ENCODE results near the gene C3orf33. TPM values are rescaled to one million over a fixed set of nuclear protein-coding genes. Genes with fewer than 3 reads are reported as not detected.

C3orf33 gene
- total and polyA plus RNA-seq, 2 donors = 1.4 to 3.1 TPM

DNA sequence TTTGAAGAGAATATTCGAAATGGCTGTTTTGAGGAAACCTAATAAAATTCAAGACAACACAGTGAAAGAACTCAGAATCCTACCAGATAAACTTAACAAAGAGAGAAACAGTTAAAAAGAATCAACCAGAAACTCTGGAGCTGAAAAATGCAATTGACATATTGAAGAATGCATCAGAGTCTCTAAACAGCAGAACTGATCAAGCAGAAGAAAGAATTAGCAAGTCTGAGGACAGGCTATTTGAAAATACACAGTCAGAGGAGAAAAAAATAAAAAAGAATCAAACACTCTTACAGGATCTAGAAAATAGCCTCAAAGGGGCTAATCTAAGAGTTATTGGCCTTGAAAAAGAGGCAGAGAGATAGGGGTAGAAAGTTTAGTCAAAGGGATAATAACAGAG, 13.5 kb downstream of the C3orf33 start:
- Histone ChIP-seq H3K27me3 (ENCODE audit: control insufficient read depth in 2 of 2, insufficient read depth in 1 of 2, low read length in 1 of 2) (no peaks in the 10 kb centered on the region), H3K27ac (ENCODE audit: low read depth in 1 of 2, low read length in 1 of 2) (no peak overlapping the region), H3K9me3 (ENCODE audit: control insufficient read depth in 2 of 2, insufficient read depth in 1 of 2, low read length in 1 of 2) (peaks cover 0 to 6% of the 10 kb centered on the region in 2 donors), H3K4me1 (ENCODE audit: control insufficient read depth in 2 of 2, insufficient read depth in 2 of 2, low read length in 2 of 2) (no peaks in the 10 kb centered on the region), H3K4me3 (ENCODE audit: low read length in 2 of 2) (no peak overlapping the region), H3K36me3 (ENCODE audit: control insufficient read depth in 2 of 2, insufficient read depth in 2 of 2, low read length in 1 of 2) (no peaks in the 10 kb centered on the region)
- no peak for DNase-seq (ENCODE audit: low read depth in 6 of 9, low spot score in 9 of 9)
- 97% methylated on average over 1 of the region's 1 CpG for WGBS

DNA sequence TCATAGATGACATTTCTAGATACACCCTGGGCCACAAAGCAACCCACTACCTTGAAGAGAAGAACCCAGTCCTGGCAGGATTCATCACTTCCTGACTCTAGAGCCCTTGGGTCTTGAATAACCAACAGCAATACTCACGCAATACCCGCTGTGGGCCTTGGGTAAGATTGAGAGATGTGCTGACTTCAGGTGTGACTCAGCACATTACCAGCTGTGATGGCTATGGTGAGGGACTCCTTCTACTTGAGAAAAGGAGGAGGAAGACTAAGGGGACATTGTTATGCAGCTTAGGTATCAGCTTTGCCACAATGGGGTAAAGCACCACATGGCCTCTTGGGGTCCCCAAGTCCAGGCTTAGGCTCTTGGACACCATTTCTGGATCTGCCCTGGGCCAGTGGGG, 14.9 kb downstream of the C3orf33 start:
- WGBS = over 99% methylated on average over 2 of the region's 2 CpGs

GRCh38 chr3:155790272-155790925, 15.7 kb downstream of the C3orf33 start:
- no peaks in the 10 kb centered on the region for H3K36me3 ChIP-seq (ENCODE audit: control insufficient read depth in 2 of 2, insufficient read depth in 2 of 2, low read length in 1 of 2)
- no peak overlapping the region for H3K27ac ChIP-seq (ENCODE audit: low read depth in 1 of 2, low read length in 1 of 2)

More for the DNA sequence above, 14.9 kb downstream of the C3orf33 start:
- H3K4me3 ChIP-seq (ENCODE audit: low read length in 2 of 2) = no peak overlapping the region
- no peaks in the 10 kb centered on the region for H3K4me1 ChIP-seq (ENCODE audit: control insufficient read depth in 2 of 2, insufficient read depth in 2 of 2, low read length in 2 of 2)
- H3K27ac ChIP-seq (ENCODE audit: low read depth in 1 of 2, low read length in 1 of 2) = no peak overlapping the region
- H3K9me3 ChIP-seq (ENCODE audit: control insufficient read depth in 2 of 2, insufficient read depth in 1 of 2, low read length in 1 of 2) = peaks cover 0 to 6% of the 10 kb centered on the region in 2 donors
- DNase-seq (ENCODE audit: low read depth in 6 of 9, low spot score in 9 of 9) = no peak
- H3K27me3 ChIP-seq (ENCODE audit: control insufficient read depth in 2 of 2, insufficient read depth in 1 of 2, low read length in 1 of 2) = no peaks in the 10 kb centered on the region
- no peaks in the 10 kb centered on the region for H3K36me3 ChIP-seq (ENCODE audit: control insufficient read depth in 2 of 2, insufficient read depth in 2 of 2, low read length in 1 of 2)

GRCh38 chr3:155785662-155786295, 20.3 kb downstream of the C3orf33 start:
- H3K9me3 ChIP-seq (ENCODE audit: control insufficient read depth in 2 of 2, insufficient read depth in 1 of 2, low read length in 1 of 2) = peaks cover 0 to 3% of the 10 kb centered on the region in 2 donors
- peaks cover 0 to 2% of the 10 kb centered on the region in 2 donors for H3K36me3 ChIP-seq (ENCODE audit: control insufficient read depth in 2 of 2, insufficient read depth in 2 of 2, low read length in 1 of 2)
- no peaks in the 10 kb centered on the region for H3K27me3 ChIP-seq (ENCODE audit: control insufficient read depth in 2 of 2, insufficient read depth in 1 of 2, low read length in 1 of 2)
- no peak overlapping the region for H3K4me3 ChIP-seq (ENCODE audit: low read length in 2 of 2)
- no peaks in the 10 kb centered on the region for H3K4me1 ChIP-seq (ENCODE audit: control insufficient read depth in 2 of 2, insufficient read depth in 2 of 2, low read length in 2 of 2)
- H3K27ac ChIP-seq (ENCODE audit: low read depth in 1 of 2, low read length in 1 of 2) = no peak overlapping the region
- no peak for DNase-seq (ENCODE audit: low read depth in 6 of 9, low spot score in 9 of 9)

More at GRCh38 chr3:155790272-155790925, 15.7 kb downstream of the C3orf33 start:
- no peaks in the 10 kb centered on the region for H3K27me3 ChIP-seq (ENCODE audit: control insufficient read depth in 2 of 2, insufficient read depth in 1 of 2, low read length in 1 of 2)
- H3K9me3 ChIP-seq (ENCODE audit: control insufficient read depth in 2 of 2, insufficient read depth in 1 of 2, low read length in 1 of 2) = peaks cover 0 to 6% of the 10 kb centered on the region in 2 donors
- no peak for DNase-seq (ENCODE audit: low read depth in 6 of 9, low spot score in 9 of 9)
- WGBS = 75% methylated on average over 4 of the region's 4 CpGs
- H3K4me1 ChIP-seq (ENCODE audit: control insufficient read depth in 2 of 2, insufficient read depth in 2 of 2, low read length in 2 of 2) = no peaks in the 10 kb centered on the region
- H3K4me3 ChIP-seq (ENCODE audit: low read length in 2 of 2) = no peak overlapping the region

- 98% methylated on average over 1 of the region's 1 CpG for WGBS
- no peaks in the 10 kb centered on the region for H3K4me1 ChIP-seq (ENCODE audit: control insufficient read depth in 2 of 2, insufficient read depth in 2 of 2, low read length in 2 of 2)
Measured at GRCh38 chr3:155782390-155782953, 23.6 kb downstream of the C3orf33 start.

GRCh38 chr3:155780291-155780690, 25.8 kb downstream of the C3orf33 start:
- peaks cover 0 to 2% of the 10 kb centered on the region in 2 donors for H3K36me3 ChIP-seq (ENCODE audit: control insufficient read depth in 2 of 2, insufficient read depth in 2 of 2, low read length in 1 of 2)

More at GRCh38 chr3:155782390-155782953, 23.6 kb downstream of the C3orf33 start:
- Histone ChIP-seq H3K27ac (ENCODE audit: low read depth in 1 of 2, low read length in 1 of 2) (no peak overlapping the region), H3K4me3 (ENCODE audit: low read length in 2 of 2) (no peak overlapping the region), H3K27me3 (ENCODE audit: control insufficient read depth in 2 of 2, insufficient read depth in 1 of 2, low read length in 1 of 2) (no peaks in the 10 kb centered on the region), H3K36me3 (ENCODE audit: control insufficient read depth in 2 of 2, insufficient read depth in 2 of 2, low read length in 1 of 2) (peaks cover 0 to 2% of the 10 kb centered on the region in 2 donors), H3K9me3 (ENCODE audit: control insufficient read depth in 2 of 2, insufficient read depth in 1 of 2, low read length in 1 of 2) (peaks cover 0 to 3% of the 10 kb centered on the region in 2 donors)
- no peak for DNase-seq (ENCODE audit: low read depth in 6 of 9, low spot score in 9 of 9)

GRCh38 chr3:155778462-155778861, 27.6 kb downstream of the C3orf33 start:
- H3K4me1 ChIP-seq (ENCODE audit: control insufficient read depth in 2 of 2, insufficient read depth in 2 of 2, low read length in 2 of 2) = no peaks in the 10 kb centered on the region
- no peaks in the 10 kb centered on the region for H3K27me3 ChIP-seq (ENCODE audit: control insufficient read depth in 2 of 2, insufficient read depth in 1 of 2, low read length in 1 of 2)
- H3K36me3 ChIP-seq (ENCODE audit: control insufficient read depth in 2 of 2, insufficient read depth in 2 of 2, low read length in 1 of 2) = peaks cover 0 to 2% of the 10 kb centered on the region in 2 donors
- H3K4me3 ChIP-seq (ENCODE audit: low read length in 2 of 2) = no peak overlapping the region
- no peak for DNase-seq (ENCODE audit: low read depth in 6 of 9, low spot score in 9 of 9)
- H3K27ac ChIP-seq (ENCODE audit: low read depth in 1 of 2, low read length in 1 of 2) = no peak overlapping the region
- H3K9me3 ChIP-seq (ENCODE audit: control insufficient read depth in 2 of 2, insufficient read depth in 1 of 2, low read length in 1 of 2) = peaks cover 0 to 3% of the 10 kb centered on the region in 2 donors

More at GRCh38 chr3:155780291-155780690, 25.8 kb downstream of the C3orf33 start:
- no peaks in the 10 kb centered on the region for H3K27me3 ChIP-seq (ENCODE audit: control insufficient read depth in 2 of 2, insufficient read depth in 1 of 2, low read length in 1 of 2)
- H3K9me3 ChIP-seq (ENCODE audit: control insufficient read depth in 2 of 2, insufficient read depth in 1 of 2, low read length in 1 of 2) = peaks cover 0 to 3% of the 10 kb centered on the region in 2 donors
- no peak overlapping the region for H3K27ac ChIP-seq (ENCODE audit: low read depth in 1 of 2, low read length in 1 of 2)
- no peak for DNase-seq (ENCODE audit: low read depth in 6 of 9, low spot score in 9 of 9)
- no peak overlapping the region for H3K4me3 ChIP-seq (ENCODE audit: low read length in 2 of 2)
- no peaks in the 10 kb centered on the region for H3K4me1 ChIP-seq (ENCODE audit: control insufficient read depth in 2 of 2, insufficient read depth in 2 of 2, low read length in 2 of 2)

DNA sequence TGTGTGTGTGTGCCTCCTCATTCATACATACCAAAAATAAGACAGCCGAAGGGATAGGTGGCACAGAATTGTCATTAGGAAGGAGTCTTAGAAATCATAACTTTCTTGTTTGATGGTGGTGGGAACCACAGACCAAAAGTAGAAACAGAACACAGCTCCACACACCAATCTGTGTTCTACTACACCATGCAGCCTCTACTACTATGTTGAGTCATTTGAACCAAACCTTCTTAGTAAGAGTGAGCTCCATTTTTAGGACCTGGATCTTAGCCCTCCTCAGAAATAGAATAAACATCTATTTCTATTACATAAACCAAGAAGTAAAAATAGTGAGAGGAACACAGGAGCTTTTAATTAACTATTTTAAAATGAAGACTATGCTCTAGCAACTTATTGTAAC, 33.3 kb downstream of the C3orf33 start:
- Histone ChIP-seq H3K4me3 (ENCODE audit: low read length in 2 of 2) (no peak overlapping the region), H3K36me3 (ENCODE audit: control insufficient read depth in 2 of 2, insufficient read depth in 2 of 2, low read length in 1 of 2) (peaks cover 0 to 6% of the 10 kb centered on the region in 2 donors), H3K9me3 (ENCODE audit: control insufficient read depth in 2 of 2, insufficient read depth in 1 of 2, low read length in 1 of 2) (peaks cover 2 to 11% of the 10 kb centered on the region in 2 donors), H3K4me1 (ENCODE audit: control insufficient read depth in 2 of 2, insufficient read depth in 2 of 2, low read length in 2 of 2) (no peaks in the 10 kb centered on the region), H3K27ac (ENCODE audit: low read depth in 1 of 2, low read length in 1 of 2) (no peak overlapping the region), H3K27me3 (ENCODE audit: control insufficient read depth in 2 of 2, insufficient read depth in 1 of 2, low read length in 1 of 2) (no peaks in the 10 kb centered on the region)
- no peak for DNase-seq (ENCODE audit: low read depth in 6 of 9, low spot score in 9 of 9)
- 100% methylated on average over 1 of the region's 1 CpG for WGBS

GRCh38 chr3:155771126-155771525, 35.0 kb downstream of the C3orf33 start:
- H3K4me1 ChIP-seq (ENCODE audit: control insufficient read depth in 2 of 2, insufficient read depth in 2 of 2, low read length in 2 of 2) = no peaks in the 10 kb centered on the region
- no peak overlapping the region for H3K27ac ChIP-seq (ENCODE audit: low read depth in 1 of 2, low read length in 1 of 2)
- peaks cover 2 to 11% of the 10 kb centered on the region in 2 donors for H3K9me3 ChIP-seq (ENCODE audit: control insufficient read depth in 2 of 2, insufficient read depth in 1 of 2, low read length in 1 of 2)
- H3K36me3 ChIP-seq (ENCODE audit: control insufficient read depth in 2 of 2, insufficient read depth in 2 of 2, low read length in 1 of 2) = peaks cover 0 to 6% of the 10 kb centered on the region in 2 donors
- H3K27me3 ChIP-seq (ENCODE audit: control insufficient read depth in 2 of 2, insufficient read depth in 1 of 2, low read length in 1 of 2) = no peaks in the 10 kb centered on the region
- no peak for DNase-seq (ENCODE audit: low read depth in 6 of 9, low spot score in 9 of 9)
- no peak overlapping the region for H3K4me3 ChIP-seq (ENCODE audit: low read length in 2 of 2)
- 98% methylated on average over 6 of the region's 6 CpGs for WGBS
